ENCODE data around the gene TOP3B.

The TOP3B gene, protein sequence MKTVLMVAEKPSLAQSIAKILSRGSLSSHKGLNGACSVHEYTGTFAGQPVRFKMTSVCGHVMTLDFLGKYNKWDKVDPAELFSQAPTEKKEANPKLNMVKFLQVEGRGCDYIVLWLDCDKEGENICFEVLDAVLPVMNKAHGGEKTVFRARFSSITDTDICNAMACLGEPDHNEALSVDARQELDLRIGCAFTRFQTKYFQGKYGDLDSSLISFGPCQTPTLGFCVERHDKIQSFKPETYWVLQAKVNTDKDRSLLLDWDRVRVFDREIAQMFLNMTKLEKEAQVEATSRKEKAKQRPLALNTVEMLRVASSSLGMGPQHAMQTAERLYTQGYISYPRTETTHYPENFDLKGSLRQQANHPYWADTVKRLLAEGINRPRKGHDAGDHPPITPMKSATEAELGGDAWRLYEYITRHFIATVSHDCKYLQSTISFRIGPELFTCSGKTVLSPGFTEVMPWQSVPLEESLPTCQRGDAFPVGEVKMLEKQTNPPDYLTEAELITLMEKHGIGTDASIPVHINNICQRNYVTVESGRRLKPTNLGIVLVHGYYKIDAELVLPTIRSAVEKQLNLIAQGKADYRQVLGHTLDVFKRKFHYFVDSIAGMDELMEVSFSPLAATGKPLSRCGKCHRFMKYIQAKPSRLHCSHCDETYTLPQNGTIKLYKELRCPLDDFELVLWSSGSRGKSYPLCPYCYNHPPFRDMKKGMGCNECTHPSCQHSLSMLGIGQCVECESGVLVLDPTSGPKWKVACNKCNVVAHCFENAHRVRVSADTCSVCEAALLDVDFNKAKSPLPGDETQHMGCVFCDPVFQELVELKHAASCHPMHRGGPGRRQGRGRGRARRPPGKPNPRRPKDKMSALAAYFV

DNA sequence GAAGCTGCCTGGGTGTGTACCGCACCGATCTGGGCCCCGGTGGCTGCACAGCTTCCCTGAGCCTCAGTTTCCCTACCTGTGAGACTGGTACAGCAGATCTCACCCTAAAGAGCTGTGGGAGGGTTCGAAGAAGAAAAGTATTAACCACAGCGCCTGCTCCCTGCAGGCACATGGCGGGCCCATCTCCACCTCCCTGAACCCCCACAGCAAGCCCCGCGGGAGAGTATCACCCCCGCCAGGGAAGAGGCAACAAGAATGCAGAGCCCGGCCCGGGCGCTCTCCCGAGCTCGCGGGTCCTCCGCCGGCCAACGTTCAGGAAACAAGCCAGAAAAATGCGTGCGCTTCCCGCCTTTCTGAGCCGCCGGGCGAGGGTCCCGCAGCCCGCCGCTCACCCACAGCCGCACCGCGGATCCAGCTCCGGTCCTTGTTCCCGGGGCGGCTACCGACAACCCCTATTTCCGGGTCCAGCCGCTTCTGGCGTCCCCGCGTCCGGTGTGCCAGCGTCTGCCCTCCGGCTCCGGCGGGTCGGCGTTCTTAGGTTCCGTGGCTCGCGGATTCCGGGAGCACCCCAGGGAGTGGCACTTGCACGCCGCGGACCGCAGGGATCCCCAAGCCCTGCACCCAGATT, at the start of gene TOP3B:
TSS of gene TOP3B (minus strand) at position 450 of the 628 bp plus-strand sequence. CDS start 7,078 bp downstream, outside the sequence.
- peak; percentile 49 for DNase-seq

DNA sequence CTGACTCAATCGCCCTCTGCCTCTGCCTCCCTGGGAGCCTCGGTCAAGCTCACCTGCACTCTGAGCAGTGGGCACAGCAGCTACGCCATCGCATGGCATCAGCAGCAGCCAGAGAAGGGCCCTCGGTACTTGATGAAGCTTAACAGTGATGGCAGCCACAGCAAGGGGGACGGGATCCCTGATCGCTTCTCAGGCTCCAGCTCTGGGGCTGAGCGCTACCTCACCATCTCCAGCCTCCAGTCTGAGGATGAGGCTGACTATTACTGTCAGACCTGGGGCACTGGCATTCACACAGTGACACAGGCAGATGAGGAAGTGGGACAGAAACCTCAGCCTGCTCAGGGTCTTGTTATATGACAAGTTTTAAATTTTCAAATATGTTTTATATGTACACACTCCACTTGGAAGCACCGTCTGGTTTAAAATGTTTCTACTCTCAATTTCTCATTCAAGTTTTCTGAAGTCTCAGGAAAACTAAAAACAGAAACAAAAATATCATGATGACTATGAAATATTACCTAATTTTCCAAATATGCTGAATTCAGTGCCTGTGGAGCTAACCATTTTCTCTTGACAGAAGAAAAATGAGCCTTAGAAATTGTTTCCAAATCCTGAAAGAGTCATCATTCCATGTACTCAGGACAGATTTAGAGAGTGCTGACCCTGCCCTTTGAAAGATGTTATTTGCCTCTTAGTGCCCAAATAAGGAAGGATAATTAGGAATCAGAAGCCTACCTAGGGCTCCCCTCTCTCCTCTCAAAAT, 48.8 kb upstream of the TOP3B start:
- no peak for DNase-seq

DNA sequence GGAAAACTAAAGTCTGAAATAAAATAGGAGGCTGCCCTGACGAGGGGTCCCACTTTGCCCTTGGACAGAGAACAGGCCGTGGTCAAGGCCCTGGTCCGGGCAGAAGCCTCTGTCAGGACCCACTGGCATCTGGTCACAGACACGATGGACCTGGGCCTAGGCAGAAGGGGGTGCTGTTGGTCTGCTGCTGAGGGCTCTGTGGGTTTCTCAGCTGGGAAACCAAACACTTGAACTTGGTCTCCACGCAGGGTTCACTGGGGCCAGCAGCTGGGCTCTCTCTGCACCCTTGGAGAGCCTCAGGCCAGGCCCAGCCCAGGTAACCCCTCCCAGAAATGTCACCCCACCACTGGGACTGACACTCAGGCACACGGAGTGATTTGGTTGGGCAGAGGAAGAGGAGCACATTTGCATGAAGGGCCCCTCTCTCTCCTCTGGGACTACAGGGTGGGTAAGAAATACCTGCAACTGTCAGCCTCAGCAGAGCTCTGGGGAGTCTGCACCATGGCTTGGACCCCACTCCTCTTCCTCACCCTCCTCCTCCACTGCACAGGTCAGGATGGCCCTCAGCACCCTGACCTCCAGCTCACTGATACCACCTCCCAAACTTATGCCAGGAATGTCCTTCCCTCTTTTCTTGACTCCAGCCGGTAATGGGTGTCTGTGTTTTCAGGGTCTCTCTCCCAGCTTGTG, 48.1 kb upstream of the TOP3B start:
- no peak for DNase-seq

DNA sequence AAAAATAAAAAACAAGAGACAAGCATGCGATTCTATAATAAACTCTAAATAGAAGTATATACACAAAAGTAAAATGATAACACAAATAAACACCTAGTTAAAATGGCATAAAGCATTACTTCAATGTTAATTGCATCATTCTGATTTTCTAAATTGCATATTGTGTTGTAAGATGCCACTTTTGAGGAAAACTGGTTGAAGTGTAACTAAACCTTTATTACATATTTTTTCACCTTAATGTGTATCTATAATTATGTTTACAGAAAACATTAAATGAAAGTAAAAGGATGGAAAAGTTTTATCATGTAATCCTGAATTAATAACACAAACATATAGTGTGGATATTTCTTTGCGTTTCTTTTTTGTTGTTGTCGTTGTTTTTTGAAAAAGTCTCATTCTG, 45.4 kb upstream of the TOP3B start:
- no peak for DNase-seq

DNA sequence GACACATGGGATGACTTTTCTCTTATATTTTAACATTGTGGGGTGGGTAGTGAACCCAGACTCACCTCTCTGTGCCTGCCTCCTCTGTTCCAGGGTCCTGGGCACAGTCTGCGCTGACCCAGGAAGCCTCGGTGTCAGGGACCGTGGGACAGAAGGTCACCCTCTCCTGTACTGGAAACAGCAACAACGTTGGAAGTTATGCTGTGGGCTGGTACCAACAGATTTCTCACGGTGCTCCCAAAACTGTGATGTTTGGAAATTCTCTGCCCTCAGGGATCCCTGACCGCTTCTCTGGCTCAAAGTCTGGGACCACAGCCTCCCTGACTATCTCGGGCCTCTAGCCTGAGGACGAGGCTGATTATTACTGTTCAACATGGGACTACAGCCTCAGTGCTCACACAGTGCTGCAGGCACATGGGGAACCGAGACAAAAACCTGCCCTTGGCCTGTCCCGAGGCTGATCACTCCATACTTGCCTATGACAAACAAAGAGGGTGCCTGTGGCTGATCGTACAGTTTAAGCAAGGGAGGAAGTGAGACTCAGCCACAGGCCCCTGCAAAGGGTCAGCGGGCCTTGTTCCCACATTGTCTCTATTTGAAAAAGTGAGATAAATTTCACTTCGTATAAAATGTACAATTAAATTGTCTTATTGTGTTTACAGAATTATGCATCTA, 43.7 kb upstream of the TOP3B start:
- no peak for DNase-seq

DNA sequence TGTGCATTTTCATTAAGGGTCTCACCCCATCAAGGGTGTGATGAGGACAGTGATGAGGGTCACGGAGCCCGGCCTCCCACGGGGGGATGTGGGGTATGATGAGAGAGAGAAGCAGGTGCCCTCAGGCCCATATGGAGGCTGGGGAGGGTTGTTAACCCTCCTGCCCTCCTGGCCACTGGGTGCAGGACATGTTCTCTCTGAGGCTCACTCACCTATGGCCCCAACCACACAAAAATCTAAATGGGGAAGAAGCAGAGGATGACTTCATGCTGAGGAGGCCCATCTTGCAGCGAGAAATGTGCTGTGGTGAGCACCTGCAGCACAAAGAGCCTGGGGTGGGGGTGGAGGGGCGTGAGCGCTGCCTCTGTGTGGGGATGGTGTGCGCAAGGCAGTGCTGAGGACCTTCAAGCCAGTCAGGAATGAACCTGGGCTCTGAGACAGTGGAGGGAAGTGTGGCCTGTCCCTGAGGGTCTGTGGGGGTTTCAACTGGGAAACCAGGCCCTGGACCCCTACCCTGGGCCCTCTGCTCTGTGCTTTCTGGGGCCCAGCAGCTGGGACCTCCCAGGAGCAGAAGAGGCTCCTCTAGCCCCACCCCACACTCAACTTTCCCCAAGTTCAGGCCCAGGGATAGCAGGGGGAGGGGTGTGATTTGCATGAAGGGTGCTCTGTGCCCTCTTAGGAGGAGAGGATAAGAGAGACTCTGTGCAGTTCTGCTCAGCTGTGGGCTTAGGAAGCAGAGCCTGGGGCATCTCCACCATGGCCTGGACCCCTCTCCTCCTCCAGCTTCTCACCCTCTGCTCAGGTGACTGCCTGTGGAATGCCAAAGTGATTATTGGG, 43.0 kb upstream of the TOP3B start:
- DNase-seq: no peak

DNA sequence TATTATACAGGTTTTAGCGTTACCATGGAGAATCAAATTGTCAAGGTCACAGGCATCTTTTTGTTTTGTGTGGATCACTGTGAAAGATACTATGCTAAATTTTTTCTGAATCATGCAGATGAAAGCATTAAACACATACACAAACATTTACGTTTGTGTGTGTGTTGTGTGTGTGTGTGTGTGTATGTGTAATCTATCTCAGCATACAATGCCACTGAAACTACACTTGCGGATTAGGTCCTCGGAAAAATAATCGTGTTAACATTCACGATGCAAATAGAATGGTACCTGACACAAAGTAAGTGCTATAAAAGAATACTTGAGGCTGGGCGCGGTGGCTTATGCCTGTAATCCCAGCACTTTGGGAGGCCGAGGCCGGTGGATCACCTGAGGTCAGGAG, 41.9 kb upstream of the TOP3B start:
- no peak for DNase-seq

DNA sequence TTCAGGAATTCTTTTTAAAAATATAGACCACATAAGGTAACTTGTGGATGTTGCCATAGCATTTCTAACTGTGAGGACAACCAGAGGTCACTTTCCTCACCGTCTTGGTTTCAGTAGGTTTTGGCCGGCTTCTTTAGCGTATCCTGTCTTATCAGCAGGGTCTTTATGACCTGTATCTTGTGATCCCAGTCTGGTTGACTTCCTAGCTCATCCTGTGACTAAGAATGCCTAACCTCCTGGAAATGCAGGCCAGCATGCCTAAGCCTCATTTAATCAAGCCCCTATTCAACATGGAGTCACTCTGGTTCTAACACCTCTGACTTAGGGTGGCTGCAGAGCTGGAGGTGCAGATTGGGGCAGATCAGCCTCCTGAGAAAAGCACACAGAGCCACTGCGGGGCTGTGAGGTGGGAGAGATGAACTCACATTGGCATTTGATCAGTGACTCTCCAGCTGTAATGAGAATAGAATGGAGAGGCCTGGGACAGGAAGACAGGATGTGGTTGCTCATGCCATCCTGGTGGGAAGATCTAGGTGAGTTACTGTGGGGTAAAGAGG, 41.1 kb upstream of the TOP3B start:
- no peak for DNase-seq

DNA sequence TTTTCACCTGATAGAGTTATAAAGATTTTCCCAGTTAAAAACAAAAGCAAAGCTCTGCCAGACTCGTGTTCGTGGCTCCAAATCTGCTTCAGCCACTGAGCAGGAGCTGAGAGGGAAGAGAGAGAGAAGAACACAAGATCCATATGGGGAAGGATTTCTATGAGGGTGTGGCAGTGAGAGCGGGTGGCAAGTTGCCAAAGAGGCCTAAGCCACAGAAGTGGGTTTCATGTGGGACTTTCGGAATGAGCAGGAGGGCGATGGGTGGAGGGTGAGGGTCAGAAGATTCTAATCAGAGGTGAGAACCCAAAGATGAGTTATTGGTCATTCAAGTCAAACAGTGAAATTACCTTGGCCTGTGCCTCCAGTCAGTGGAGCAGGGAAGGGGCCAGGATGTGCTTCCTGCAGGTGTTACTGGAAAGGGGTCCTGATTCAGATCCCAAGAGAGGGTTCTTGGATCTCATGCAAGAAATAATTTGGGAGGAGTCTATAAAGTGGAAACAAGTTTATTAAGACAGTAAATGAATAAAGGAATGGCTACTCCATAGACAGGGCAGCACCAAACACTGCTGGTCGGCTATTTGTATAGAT, 40.5 kb upstream of the TOP3B start:
- DNase-seq: no peak

DNA sequence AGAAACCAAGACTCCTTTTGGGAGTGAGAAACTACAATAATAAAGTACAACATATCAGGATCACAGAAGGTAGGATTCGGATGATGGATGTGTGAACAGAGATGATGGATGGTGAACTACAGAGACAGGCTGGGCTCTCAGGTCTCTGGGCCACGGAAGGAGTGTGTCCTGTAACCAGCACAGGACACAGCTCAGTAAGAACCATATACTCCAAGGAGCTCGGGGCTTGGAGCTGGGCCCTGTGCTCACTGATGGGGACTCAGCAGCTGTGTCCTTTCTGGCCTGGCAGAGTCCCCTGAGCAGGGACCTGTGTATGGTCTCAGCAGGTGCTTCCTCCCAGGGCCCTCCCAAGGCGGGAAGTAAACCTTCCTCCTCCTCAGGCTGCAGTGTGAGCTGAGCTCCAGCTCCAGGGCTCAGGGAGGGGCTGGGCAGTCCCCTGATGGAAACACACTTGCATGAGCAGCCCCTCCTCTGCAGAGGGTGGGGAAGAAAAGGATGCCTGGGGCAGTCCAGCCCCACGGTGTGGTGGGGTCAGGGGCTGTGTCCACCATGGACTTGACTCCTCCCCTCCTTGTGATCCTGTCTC, 39.8 kb upstream of the TOP3B start:
- no peak for DNase-seq

DNA sequence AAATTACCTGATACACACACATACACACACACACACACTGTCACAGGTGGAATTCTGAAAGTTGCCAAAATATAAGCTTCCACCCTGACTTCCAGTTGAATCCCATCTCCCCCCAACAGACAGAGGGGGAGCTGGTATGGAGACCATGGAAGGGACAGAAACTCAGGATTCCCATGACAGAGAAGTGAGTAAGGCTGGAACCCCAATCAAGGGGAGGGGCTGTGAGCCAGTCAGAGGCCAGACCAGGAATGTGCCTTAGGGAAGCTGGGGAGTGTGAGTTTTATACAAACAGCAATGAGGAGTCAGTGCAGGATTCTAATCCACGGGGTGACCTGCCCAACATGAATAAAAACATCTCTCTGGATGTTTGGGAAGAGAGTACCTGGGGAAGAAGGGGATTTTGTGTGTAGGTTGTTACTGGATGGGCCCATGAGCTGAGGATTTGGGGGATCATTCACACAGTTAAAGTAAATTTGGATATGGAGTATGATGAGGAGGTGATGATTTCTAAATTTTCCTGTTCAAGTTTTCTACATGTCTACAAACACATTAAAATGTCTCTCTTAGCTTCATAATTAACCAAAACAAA, 38.7 kb upstream of the TOP3B start:
- DNase-seq: no peak

DNA sequence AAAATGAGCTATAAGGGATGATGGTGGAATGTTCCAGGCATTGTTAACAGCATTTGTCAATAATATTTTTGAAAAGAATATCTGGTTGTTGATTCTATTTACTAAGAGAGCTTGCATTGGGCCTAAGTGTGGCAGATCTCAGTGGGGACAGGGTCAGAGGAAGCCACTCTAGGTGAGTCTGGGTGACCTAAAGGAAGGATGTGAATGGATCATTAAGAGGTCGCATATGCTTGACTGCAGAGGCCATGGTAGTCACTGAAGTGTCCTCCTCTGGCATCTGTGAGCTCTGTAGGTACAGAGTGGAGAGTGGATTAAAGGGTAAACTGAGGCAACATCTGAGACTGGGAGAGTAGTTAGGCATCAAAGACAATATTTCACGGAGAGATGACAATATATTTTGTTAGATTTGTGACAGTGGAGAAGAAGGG, 37.9 kb upstream of the TOP3B start:
- DNase-seq: no peak

DNA sequence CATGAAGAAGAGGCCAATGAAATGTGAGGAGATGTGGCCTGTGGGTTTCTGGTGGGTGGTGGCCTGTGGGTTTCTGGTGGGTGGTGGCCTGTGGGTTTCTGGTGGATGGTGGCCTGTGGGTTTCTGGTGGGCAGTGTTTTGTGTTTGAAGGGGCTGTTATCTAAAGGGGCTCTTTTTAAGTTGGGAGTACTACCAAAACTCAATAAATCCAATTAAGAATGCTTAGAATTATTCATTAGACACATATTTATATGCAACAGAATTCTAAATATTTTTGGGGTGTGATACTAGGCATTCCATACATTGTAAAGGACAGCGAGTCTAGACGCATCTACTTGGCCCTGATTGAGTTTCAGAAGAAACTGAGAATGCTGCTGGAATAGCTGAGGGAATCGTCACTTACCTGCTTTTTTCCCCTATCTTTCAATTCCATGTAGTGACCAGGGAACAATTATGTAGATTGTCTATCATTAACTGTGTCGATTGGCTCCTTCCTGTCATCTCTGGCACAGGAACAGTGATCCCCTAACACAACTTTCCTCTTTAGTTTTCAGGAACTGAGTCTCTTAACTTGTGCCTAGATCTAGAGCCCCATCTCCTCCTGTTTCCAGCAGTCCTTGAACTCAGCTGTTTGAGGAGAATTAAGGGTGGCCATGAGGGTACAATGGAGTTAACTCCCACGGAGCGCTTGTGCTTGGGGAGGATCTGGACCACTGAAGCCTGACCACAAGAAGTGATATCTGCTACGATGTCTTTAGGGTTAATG, 37.3 kb upstream of the TOP3B start:
- DNase-seq: no peak

DNA sequence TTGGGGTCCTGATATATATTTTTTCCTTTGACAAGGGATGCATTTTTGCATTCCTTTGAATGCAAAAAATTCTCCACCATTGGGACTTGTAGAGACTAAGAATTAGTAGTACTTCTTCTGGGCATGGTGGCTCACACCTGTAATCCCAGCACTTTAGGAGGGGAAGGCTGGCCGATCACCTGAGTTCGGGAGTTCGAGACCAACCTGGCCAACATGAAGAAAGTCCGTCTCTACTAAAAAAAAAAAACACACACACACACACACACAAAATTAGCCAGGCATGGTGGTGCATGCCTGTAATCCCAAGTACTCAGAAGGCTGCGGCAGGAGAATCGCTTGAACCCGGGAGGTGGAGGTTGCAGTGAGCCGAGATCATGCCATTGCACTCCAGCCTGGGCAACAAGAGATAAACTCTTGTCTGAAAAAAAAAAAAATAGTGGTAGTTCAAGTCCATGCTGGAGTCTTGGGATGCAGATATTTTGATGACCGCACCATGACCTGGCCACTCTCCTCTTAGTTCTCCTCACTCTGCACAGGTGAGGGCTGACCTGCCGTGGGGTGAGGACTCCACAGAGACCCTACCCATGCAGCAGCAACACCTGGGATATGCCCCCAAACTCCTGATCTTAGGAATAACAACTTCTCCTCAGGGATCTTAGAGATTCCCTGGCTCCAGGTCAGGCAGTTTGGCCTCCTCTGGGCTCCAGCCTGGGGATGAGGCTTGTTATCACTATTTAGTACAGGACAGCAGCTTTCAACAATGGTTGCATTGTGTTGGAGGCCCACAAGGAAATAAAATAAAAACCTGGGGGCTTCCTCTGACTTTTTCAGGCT, 36.5 kb upstream of the TOP3B start:
- DNase-seq: no peak

DNA sequence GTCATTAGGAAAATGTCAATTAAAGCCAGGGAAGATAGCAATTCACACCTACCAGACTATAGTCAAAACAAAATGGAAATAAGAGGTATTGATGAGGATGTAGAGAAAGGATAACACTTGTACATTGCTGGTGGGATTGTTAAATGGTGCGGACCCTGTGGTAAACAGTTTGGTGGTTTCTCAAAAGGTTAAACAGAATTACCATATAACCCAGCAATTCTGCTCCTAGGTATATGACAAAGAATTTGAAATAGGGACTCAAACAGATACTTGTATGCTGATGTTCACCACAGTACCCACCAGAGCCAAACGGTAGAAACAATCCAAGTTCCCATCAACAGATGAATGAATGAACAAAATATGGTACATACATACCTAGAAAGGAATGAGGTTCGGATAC, 33.0 kb upstream of the TOP3B start:
- no peak for DNase-seq

DNA sequence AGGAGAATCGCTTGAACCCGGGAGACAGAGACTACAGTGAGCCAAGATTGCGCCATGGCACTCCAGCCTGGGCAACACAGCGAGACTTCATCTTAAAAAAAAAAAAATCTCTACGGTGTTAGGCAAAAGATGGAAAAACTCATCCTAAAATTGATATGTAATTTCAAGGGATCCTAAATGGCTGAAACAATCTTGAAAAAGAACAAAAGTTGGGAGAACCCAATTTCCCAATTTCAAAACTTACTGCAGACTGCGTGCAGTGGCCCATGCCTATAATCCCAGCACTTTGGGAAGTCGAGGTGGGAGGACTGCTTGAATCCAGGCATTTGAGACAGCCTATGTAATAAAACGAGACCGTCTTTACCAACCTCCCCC, 31.7 kb upstream of the TOP3B start:
- no peak for DNase-seq

DNA sequence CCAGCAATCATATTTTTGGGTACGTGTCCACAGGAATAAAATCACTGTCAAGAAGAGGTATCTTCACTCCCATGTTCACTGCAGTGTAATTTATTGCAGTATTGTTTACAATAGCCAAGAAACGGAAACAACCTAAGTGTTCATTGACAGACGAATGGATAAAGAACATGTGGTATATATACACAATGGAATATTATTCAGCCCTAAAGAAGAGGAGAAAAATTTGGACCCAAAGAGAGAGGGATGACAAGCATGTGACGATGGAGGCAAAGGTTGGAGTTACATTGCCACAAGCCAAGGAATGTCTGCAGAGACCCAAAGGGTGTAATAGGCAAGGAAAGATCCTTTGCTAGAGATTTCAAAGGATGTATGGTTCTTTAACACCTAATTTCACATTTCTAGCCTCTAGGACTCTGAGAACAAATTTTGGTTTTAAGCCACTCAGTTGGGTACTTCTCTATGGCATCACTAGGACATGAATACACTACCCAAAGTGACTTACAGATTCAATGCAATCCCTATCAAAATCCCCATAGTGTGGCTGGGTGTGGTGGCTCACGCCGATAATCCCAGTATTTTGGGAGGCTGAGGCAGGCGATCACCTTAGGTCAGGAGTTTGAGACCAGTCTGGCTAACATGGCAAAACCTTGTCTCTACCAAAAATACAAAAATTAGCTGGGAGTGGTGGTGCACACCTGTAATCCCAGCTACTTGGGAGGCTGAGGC, 31.1 kb upstream of the TOP3B start:
- no peak for DNase-seq

All from NCI-H524 treated with DMSO at 0.1 percent for 48 hours (cell line).